Adrenal gland (tissue), 5 donors: ENCODE measurements around the gene QSOX2.

Experiments used
- POLR2A ChIP-seq, 2 donors: fragments of 450-650 bp; IDR thresholded peaks; one replicate each; pipeline ENCODE4 v1.6.1; 2017; ENCODE audit warnings: antibody characterized with exemption in 2 of 2, mild to moderate bottlenecking in 2 of 2, moderate library complexity in 1 of 2
- TF ChIP-seq, protein P1 (sequence below), 6 experiments: fragments of 450-650 bp in 4 of 6; fragments of 200-600 bp in 2 of 6; sonication (generic) in 1 of 6; IDR thresholded peaks; 1 replicate in 5 of 6; 2 replicates in 1 of 6; pipeline versions ENCODE4 v1.5.1 to v1.8.0; 2016 to 2021; ENCODE audit warnings: antibody characterized with exemption in 6 of 6, mild to moderate bottlenecking in 2 of 6, moderate library complexity in 1 of 6
- donor health status: DM: no; HTN: no; CAD: no.

DNA sequence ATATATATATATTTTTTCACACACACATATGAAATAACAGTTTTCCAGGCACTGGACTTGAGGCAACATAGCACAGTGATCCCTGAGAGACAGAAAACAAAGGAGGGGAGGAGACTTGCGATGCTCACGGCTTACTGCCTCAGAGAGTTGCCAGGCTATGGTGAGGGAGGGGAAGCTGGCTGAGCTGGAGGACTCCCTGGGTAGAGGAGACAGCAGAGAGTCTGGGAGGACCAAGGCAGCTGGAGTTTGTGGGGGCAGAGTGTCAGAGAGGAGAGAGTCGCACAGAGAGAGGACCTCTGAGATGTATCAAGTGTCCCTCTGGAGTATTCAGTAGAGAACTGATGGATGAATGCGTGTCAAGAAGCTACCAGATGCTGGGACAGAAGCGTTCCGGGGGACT, 23.1 kb upstream of the QSOX2 start:
- TF ChIP-seq, protein P1, sequence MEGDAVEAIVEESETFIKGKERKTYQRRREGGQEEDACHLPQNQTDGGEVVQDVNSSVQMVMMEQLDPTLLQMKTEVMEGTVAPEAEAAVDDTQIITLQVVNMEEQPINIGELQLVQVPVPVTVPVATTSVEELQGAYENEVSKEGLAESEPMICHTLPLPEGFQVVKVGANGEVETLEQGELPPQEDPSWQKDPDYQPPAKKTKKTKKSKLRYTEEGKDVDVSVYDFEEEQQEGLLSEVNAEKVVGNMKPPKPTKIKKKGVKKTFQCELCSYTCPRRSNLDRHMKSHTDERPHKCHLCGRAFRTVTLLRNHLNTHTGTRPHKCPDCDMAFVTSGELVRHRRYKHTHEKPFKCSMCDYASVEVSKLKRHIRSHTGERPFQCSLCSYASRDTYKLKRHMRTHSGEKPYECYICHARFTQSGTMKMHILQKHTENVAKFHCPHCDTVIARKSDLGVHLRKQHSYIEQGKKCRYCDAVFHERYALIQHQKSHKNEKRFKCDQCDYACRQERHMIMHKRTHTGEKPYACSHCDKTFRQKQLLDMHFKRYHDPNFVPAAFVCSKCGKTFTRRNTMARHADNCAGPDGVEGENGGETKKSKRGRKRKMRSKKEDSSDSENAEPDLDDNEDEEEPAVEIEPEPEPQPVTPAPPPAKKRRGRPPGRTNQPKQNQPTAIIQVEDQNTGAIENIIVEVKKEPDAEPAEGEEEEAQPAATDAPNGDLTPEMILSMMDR (IDR thresholded peaks at IDR 0.05): no peak
- TF ChIP-seq POLR2A (IDR thresholded peaks at IDR 0.05): no peak
